ENCODE data around the gene UQCR10.

The UQCR10 gene

GRCh38 chr22:29731058-29731850 is 35.9 kb upstream of the UQCR10 start:
- TF ChIP-seq GATA3 (IDR thresholded peaks at IDR 0.05; ENCODE audit: low read depth, low read length) (no peak), GATA2 (IDR thresholded peaks at IDR 0.05; ENCODE audit: low read depth, low read length) (no peak)

GRCh38 chr22:29732883-29733282 is 34.3 kb upstream of the UQCR10 start:
- TF ChIP-seq GATA2 (IDR thresholded peaks at IDR 0.05; ENCODE audit: low read depth, low read length) (no peak), GATA3 (IDR thresholded peaks at IDR 0.05; ENCODE audit: low read depth, low read length) (no peak)

- TF ChIP-seq GATA3 (IDR thresholded peaks at IDR 0.05; ENCODE audit: low read depth, low read length) (no peak), GATA2 (IDR thresholded peaks at IDR 0.05; ENCODE audit: low read depth, low read length) (no peak)
Observed at GRCh38 chr22:29733362-29734201, 33.6 kb upstream of the UQCR10 start.

GRCh38 chr22:29734406-29734805 is 32.8 kb upstream of the UQCR10 start:
- TF ChIP-seq GATA3 (IDR thresholded peaks at IDR 0.05; ENCODE audit: low read depth, low read length) = no peak
- no peak for TF ChIP-seq GATA2 (IDR thresholded peaks at IDR 0.05; ENCODE audit: low read depth, low read length)

- TF ChIP-seq GATA3 (IDR thresholded peaks at IDR 0.05; ENCODE audit: low read depth, low read length) = no peak
- no peak for TF ChIP-seq GATA2 (IDR thresholded peaks at IDR 0.05; ENCODE audit: low read depth, low read length)
Observed at GRCh38 chr22:29734838-29735237, 32.3 kb upstream of the UQCR10 start.

- no peak for TF ChIP-seq GATA3 (IDR thresholded peaks at IDR 0.05; ENCODE audit: low read depth, low read length)
Observed at GRCh38 chr22:29735416-29735815, 31.8 kb upstream of the UQCR10 start.

- TF ChIP-seq GATA3 (IDR thresholded peaks at IDR 0.05; ENCODE audit: low read depth, low read length) (no peak), GATA2 (IDR thresholded peaks at IDR 0.05; ENCODE audit: low read depth, low read length) (no peak)
Observed at GRCh38 chr22:29737251-29738117, 29.7 kb upstream of the UQCR10 start.

- TF ChIP-seq GATA2 (IDR thresholded peaks at IDR 0.05; ENCODE audit: low read depth, low read length) (no peak), GATA3 (IDR thresholded peaks at IDR 0.05; ENCODE audit: low read depth, low read length) (no peak)
Observed at GRCh38 chr22:29738118-29738815, 28.9 kb upstream of the UQCR10 start.

- TF ChIP-seq GATA2 (IDR thresholded peaks at IDR 0.05; ENCODE audit: low read depth, low read length) (no peak), GATA3 (IDR thresholded peaks at IDR 0.05; ENCODE audit: low read depth, low read length) (no peak)
Observed at GRCh38 chr22:29739346-29739875, 27.8 kb upstream of the UQCR10 start.

GRCh38 chr22:29740216-29740615 is 27.0 kb upstream of the UQCR10 start:
- no peak for TF ChIP-seq GATA3 (IDR thresholded peaks at IDR 0.05; ENCODE audit: low read depth, low read length)

GRCh38 chr22:29741926-29742325 is 25.2 kb upstream of the UQCR10 start:
- TF ChIP-seq GATA2 (IDR thresholded peaks at IDR 0.05; ENCODE audit: low read depth, low read length) (no peak), GATA3 (IDR thresholded peaks at IDR 0.05; ENCODE audit: low read depth, low read length) (no peak)

- no peak for TF ChIP-seq GATA3 (IDR thresholded peaks at IDR 0.05; ENCODE audit: low read depth, low read length)
Observed at GRCh38 chr22:29742326-29742725, 24.8 kb upstream of the UQCR10 start.

- TF ChIP-seq GATA3 (IDR thresholded peaks at IDR 0.05; ENCODE audit: low read depth, low read length) (no peak), GATA2 (IDR thresholded peaks at IDR 0.05; ENCODE audit: low read depth, low read length) (no peak)
Observed at GRCh38 chr22:29744902-29745301, 22.3 kb upstream of the UQCR10 start.
